ENCODE results near the gene AFAP1L2. TPM values are rescaled to one million over a fixed set of nuclear protein-coding genes. Genes with fewer than 3 reads are reported as not detected.

The AFAP1L2 gene
- total and polyA plus RNA-seq, 2 experiments from 2014 or later = 0.75 to 3.8 TPM

DNA sequence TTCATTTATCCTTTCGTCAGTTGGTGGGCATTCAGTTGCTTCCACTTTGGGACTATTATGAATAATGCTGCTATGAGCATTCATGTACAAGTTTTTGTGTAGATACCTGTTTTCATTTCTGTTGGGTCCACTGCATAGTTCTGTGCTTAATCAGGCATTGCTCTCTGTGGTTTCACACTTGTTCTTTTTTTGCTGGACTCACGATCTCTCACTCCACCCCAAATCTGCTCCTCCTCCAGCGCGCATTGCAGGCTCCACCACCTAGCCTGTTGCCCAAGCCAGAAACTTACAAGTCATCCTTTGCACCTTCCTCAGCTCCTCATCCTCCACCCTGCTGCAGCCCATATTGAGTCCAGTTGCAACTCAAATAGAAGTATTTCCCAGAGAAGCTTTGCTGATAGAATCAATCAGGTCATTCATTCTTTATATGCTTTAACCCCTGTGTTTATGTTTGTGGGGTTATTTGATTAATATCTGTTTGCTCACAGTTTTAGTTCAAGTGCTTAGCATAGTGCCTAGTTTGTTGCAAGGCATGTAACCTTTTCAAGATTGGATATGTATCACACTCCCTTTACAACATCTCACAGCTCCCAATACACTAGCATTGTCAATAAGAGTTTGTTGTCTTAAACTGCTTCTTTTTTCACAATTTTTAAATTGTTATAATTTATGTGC is 16.6 kb upstream of the AFAP1L2 start:
- H3K27ac ChIP-seq = no peak overlapping the region
- H3K36me3 ChIP-seq = no peaks in the 10 kb centered on the region
- TF ChIP-seq, protein P1, sequence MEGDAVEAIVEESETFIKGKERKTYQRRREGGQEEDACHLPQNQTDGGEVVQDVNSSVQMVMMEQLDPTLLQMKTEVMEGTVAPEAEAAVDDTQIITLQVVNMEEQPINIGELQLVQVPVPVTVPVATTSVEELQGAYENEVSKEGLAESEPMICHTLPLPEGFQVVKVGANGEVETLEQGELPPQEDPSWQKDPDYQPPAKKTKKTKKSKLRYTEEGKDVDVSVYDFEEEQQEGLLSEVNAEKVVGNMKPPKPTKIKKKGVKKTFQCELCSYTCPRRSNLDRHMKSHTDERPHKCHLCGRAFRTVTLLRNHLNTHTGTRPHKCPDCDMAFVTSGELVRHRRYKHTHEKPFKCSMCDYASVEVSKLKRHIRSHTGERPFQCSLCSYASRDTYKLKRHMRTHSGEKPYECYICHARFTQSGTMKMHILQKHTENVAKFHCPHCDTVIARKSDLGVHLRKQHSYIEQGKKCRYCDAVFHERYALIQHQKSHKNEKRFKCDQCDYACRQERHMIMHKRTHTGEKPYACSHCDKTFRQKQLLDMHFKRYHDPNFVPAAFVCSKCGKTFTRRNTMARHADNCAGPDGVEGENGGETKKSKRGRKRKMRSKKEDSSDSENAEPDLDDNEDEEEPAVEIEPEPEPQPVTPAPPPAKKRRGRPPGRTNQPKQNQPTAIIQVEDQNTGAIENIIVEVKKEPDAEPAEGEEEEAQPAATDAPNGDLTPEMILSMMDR (IDR thresholded peaks at IDR 0.05; ENCODE audit: low read depth, low read length) = no peak
- H3K4me1 ChIP-seq (ENCODE audit: low read depth) = no peaks in the 10 kb centered on the region
- no peak for DNase-seq (ENCODE audit: low read depth in 1 of 2, low spot score in 1 of 2)
- no peaks in the 10 kb centered on the region for H3K9me3 ChIP-seq (ENCODE audit: low read depth)
- H3K4me3 ChIP-seq = no peak overlapping the region
- H3K27me3 ChIP-seq = no peaks in the 10 kb centered on the region

DNA sequence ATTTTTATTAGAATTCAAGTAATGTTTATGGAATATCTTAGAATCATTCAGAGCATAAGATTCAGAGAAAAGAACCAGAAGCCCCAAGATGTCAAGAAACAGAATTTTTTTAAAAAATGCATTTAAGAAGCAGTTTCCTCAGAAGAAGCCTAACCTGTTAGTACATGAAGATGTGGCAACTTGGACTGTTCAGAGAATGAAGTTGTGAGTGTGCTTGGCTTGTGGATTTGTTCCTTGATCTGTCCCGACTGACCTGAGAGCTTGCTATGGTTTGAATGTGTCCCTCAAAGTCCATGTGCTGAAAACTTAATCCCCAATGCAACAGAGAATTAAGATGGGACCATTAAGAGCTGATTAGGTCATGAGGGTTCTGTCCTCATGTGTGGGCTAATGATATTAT is 13.8 kb upstream of the AFAP1L2 start:
- TF ChIP-seq, protein P1 (IDR thresholded peaks at IDR 0.05; ENCODE audit: low read depth, low read length) = no peak
- no peaks in the 10 kb centered on the region for H3K27me3 ChIP-seq
- H3K36me3 ChIP-seq = no peaks in the 10 kb centered on the region
- H3K4me1 ChIP-seq (ENCODE audit: low read depth) = no peaks in the 10 kb centered on the region
- no peak overlapping the region for H3K27ac ChIP-seq
- no peak for DNase-seq (ENCODE audit: low read depth in 1 of 2, low spot score in 1 of 2)
- H3K9me3 ChIP-seq (ENCODE audit: low read depth) = no peaks in the 10 kb centered on the region
- H3K4me3 ChIP-seq = no peak overlapping the region

DNA sequence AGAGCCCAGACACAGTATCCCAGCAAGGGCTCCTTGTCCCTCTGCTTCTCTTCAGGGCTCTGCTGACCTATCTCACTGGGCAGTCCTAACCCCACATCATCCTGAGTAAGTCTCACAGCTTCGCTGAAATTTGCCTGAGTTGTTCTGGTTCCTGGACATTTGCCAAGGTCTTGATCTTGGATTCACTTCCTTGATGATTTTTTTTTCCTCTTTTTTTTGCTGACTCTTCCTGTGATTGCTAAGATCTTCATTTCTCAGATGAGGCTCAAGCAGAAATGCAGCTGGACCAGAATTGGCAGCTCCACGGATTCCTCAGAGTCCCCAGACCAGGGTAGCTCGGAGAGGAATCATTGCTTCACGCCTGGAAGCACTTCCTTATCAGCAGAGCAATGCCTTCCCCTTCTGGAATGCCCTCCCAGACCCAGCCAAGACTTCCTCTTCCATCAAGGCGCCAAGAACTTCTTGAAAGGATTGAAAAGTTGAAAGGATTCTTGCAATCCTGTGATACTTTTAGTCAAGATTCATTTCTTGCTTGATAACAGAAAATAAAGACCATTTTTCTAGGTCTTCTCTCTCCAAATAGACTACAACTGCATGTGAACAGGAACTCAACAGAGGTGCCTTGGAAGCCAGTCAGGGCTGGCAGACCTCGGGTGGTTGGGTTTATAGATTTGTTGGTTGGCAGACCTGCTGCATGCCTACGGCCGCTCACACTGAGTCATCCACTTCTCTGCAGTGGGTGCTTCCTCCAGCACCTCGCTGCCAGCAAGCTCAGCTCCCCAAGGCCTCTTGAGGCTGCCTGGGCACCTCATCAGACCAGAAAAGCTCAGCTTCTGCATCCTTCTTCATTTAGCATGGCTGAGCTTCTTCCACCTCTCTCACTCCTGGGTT is 8.8 kb upstream of the AFAP1L2 start:
- TF ChIP-seq, protein P1 (IDR thresholded peaks at IDR 0.05; ENCODE audit: low read depth, low read length) = no peak
- H3K27me3 ChIP-seq = no peaks in the 10 kb centered on the region
- H3K36me3 ChIP-seq = no peaks in the 10 kb centered on the region
- H3K4me1 ChIP-seq (ENCODE audit: low read depth) = no peaks in the 10 kb centered on the region
- peak in 1 of 2 donors; percentile 80 for DNase-seq (ENCODE audit: low read depth in 1 of 2, low spot score in 1 of 2)
- H3K9me3 ChIP-seq (ENCODE audit: low read depth) = no peaks in the 10 kb centered on the region
- no peak overlapping the region for H3K4me3 ChIP-seq
- no peak overlapping the region for H3K27ac ChIP-seq

DNA sequence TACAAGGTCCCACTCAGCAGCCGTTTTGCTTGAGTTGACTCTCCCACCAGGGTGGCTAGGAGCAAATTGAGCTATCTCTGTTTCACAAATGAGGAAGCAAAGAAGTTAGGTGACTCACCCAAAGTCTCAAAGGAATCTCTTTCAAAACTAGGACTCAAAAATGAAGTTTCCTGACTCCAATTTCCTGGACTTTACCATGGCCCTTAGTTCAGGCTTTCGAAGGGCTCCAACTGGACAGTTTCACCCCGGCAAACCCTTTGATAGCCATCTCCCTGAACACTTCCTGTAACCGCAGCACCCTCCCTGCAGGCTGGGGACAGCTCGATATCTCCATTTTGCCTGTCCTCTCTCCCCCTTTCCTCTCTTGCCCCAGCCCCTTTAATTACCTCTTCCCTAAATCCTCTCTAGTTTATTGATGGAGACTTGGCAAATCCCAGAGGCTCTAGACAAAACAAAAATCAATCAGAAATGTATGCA is 4.7 kb upstream of the AFAP1L2 start:
- H3K9me3 ChIP-seq (ENCODE audit: low read depth) = no peaks in the 10 kb centered on the region
- no peak overlapping the region for H3K4me3 ChIP-seq
- H3K36me3 ChIP-seq = no peaks in the 10 kb centered on the region
- peaks cover 26% of the 10 kb centered on the region for H3K27me3 ChIP-seq
- H3K27ac ChIP-seq = no peak overlapping the region
- no peaks in the 10 kb centered on the region for H3K4me1 ChIP-seq (ENCODE audit: low read depth)
- peak in 1 of 2 donors; percentile 36 for DNase-seq (ENCODE audit: low read depth in 1 of 2, low spot score in 1 of 2)
- TF ChIP-seq, protein P1 (IDR thresholded peaks at IDR 0.05; ENCODE audit: low read depth, low read length) = no peak

DNA sequence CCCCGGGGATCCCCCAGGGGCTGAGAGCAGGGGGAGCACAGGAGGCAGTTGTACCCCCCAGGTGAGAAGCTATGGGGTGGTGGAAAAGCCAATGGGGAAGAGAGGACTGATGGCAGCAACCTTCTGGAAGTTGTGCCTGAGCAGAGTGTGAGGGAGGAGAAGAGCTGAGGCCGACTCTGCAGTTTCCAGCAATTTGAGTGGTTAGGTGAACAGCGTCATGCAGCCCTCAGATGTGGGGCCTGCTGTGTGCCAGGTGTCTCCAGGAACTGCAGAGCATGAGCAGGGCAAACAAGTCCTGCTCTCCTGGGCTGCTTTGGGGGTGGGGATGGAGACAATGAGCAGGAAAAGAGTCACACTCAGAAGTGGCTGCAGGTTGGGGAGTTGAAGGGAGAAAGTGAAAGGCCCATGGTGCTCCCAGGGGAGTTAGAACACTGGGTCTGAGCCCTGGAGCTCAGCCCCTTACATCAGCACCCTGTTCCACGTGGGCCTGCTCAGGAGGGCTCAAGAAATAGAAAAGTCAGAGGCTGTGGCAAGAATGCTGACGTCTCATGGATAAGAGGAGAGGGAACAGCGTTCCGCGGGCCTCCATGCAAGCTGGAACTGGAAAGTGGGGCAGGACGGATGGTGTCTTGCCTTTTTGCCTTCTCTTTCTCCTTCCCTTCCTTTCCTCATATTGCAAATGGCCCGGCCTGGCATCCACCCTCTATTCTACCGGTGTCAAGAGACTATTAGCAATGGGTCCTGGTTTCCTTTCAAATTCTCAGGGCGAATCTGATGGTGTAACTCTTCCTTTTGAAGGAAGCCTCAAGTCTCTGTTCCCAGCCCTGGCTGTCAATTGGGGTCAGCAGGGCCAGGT is 4.0 kb upstream of the AFAP1L2 start:
- H3K27ac ChIP-seq = no peak overlapping the region
- H3K36me3 ChIP-seq = no peaks in the 10 kb centered on the region
- no peak overlapping the region for H3K4me3 ChIP-seq
- H3K27me3 ChIP-seq = peaks cover 32% of the 10 kb centered on the region
- TF ChIP-seq, protein P1 (IDR thresholded peaks at IDR 0.05; ENCODE audit: low read depth, low read length) = no peak
- H3K4me1 ChIP-seq (ENCODE audit: low read depth) = peaks cover 2% of the 10 kb centered on the region
- no peaks in the 10 kb centered on the region for H3K9me3 ChIP-seq (ENCODE audit: low read depth)
- DNase-seq (ENCODE audit: low read depth in 1 of 2, low spot score in 1 of 2) = no peak

Measured in cardiac muscle cell (in vitro differentiated cells and primary cell).